Bronchial epithelial cell (primary cell): ENCODE results near the gene ZNRF4. TPM values are rescaled to one million over a fixed set of nuclear protein-coding genes. Genes with fewer than 3 reads are reported as not detected.

ENCODE experiments used
- DNase-seq: peaks from one replicate; pipeline ENCODE4 v3.0.0-alpha.2; 2010; ENCODE audit warnings: low read depth
- FAIRE-seq: peaks from 2 replicates; lab custom pipeline; 2011; peaks lifted over from hg19 to GRCh38; lab: Jason Lieb, UNC
- H3K27me3 ChIP-seq: 2 replicates; pipeline ENCODE4 v1.5.1; 2011; ENCODE audit warnings: low read length; ENCODE audit not compliant: control insufficient read depth, insufficient read depth
- H3K36me3 ChIP-seq: 2 replicates; pipeline ENCODE4 v1.5.1; 2011; ENCODE audit warnings: low read length; ENCODE audit not compliant: control insufficient read depth, insufficient read depth
- H3K4me3 ChIP-seq: 2 replicates; pipeline ENCODE4 v1.5.1; 2011; ENCODE audit warnings: mild to moderate bottlenecking, low read depth, low read length, control low read depth
- total RNA-seq: library from RNA; depleted of rRNA; stranded (reverse); fragments of >200 nt; gene quantifications from 2 replicates; pipeline ENCODE4 v1.2.1, GENCODE V29; 2014
- TF ChIP-seq, protein P1 (sequence below): IDR thresholded peaks from 2 replicates; pipeline ENCODE4 v1.5.1; 2011; ENCODE audit warnings: mild to moderate bottlenecking, moderate library complexity, low read length, control low read depth, inconsistent platforms; ENCODE audit not compliant: insufficient read depth, severe bottlenecking

Gene ZNRF4
- total RNA-seq, 1 donor from 2014 or later = not detected

DNA sequence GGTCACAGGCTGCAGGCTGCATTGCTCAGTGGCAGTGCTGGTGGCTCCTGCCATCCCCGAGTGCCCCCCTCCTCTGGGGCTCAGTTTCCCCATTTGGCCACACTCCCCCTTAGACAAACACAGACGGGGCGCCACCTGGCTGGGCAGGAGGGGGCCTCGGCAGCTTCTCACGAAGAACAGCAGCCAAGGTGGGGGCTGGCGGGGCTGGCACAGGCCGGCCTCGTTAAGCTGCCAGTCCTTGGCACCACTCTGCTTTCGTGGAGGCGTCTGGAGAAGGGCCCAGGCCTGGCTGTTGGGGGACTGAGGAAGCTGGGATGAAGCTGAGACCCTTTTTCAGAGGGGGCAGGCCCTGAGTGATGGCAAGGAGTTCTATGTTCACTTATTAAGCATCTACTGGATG lies 3.7 kb upstream of the ZNRF4 start:
- FAIRE-seq = no peak
- Histone ChIP-seq H3K4me3 (no peak overlapping the region), H3K27me3 (no peaks in the 10 kb centered on the region), H3K36me3 (no peaks in the 10 kb centered on the region)
- TF ChIP-seq, protein P1, sequence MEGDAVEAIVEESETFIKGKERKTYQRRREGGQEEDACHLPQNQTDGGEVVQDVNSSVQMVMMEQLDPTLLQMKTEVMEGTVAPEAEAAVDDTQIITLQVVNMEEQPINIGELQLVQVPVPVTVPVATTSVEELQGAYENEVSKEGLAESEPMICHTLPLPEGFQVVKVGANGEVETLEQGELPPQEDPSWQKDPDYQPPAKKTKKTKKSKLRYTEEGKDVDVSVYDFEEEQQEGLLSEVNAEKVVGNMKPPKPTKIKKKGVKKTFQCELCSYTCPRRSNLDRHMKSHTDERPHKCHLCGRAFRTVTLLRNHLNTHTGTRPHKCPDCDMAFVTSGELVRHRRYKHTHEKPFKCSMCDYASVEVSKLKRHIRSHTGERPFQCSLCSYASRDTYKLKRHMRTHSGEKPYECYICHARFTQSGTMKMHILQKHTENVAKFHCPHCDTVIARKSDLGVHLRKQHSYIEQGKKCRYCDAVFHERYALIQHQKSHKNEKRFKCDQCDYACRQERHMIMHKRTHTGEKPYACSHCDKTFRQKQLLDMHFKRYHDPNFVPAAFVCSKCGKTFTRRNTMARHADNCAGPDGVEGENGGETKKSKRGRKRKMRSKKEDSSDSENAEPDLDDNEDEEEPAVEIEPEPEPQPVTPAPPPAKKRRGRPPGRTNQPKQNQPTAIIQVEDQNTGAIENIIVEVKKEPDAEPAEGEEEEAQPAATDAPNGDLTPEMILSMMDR = no peak
- no peak for DNase-seq

DNA sequence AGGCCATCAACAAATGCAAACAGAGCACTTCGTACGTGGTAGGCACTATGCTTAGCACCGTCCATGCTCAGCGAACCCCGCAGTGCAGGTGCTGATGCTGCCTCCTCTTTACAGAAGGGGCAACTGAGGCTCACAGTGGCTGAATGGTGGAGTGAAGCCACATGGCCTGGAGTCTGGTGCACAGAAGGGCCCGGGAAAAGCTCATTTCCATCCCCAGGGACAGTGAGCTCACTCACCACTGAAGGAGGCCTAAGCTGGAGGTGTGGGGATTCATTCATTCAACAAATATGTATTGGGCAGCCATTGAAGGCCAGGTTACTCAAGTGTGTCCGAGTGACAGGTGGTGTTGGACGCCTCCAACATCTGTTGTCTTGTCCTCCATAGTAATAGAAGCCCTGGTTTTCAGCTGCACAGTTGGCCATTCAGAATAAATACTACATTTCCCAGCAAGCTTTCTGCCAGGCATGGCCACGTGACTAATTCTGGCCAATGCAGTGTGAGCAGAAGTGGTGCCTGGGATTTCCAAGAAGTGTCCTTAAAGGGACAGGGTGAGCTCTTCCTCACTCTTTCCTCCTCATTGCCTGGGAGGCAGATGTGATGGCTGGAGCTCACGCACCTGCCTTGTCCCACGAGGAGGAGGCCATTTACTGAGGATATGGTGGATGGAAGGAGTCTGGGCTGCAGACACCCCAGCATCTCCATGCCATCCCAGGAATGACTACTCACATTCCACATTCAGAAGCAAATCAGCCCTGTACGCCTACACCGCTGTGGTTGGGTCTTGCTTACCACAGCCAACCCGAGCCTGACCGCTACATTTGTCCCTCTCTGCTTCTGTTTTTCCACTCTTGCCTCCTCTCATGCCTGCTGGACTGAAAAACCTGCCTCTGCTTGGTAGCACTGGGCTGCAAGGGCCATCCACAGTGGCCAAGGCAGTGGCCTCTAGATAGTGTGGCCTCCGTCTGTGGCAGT lies 2.3 kb upstream of the ZNRF4 start:
- TF ChIP-seq, protein P1 = no peak
- H3K27me3 ChIP-seq = no peaks in the 10 kb centered on the region
- H3K36me3 ChIP-seq = no peaks in the 10 kb centered on the region
- FAIRE-seq = no peak
- H3K4me3 ChIP-seq = no peak overlapping the region
- peak; percentile 14 for DNase-seq

GRCh38 chr19:5454743-5455142 lies 474 bp upstream of the ZNRF4 start:
- TF ChIP-seq, protein P1 = no peak
- no peak for FAIRE-seq
- Histone ChIP-seq H3K27me3 (no peaks in the 10 kb centered on the region), H3K36me3 (no peaks in the 10 kb centered on the region), H3K4me3 (no peak overlapping the region)
- no peak for DNase-seq

DNA sequence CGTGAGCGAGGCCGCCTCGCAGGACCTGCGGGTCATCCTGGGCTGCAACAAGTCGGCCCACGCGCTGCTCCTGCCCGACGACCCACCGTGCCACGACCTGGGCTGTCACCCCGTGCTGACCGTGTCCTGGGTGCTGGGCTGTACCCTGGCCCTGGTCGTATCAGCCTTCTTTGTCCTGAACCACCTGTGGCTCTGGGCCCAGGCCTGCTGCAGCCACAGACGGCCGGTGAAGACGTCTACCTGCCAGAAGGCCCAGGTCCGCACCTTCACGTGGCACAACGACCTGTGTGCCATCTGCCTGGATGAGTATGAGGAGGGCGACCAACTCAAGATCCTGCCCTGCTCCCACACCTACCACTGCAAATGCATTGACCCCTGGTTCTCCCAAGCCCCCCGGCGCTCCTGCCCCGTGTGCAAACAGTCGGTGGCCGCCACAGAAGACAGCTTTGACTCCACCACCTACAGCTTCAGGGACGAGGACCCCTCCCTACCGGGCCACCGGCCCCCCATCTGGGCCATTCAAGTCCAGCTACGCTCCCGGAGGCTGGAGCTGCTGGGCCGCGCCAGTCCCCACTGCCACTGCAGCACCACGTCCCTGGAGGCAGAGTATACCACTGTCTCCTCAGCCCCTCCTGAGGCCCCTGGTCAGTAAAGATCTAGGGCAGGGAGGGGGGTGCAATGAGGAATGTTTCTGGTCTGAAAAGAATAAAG lies 1.1 kb downstream of the ZNRF4 start:
- Histone ChIP-seq H3K4me3 (no peak overlapping the region), H3K36me3 (no peaks in the 10 kb centered on the region), H3K27me3 (no peaks in the 10 kb centered on the region)
- TF ChIP-seq, protein P1 = no peak
- DNase-seq (no peak), FAIRE-seq (no peak)

- TF ChIP-seq, protein P1 = no peak
- DNase-seq = no peak
- no peaks in the 10 kb centered on the region for H3K36me3 ChIP-seq
- no peak overlapping the region for H3K4me3 ChIP-seq
- FAIRE-seq = no peak
- no peaks in the 10 kb centered on the region for H3K27me3 ChIP-seq
Measured at GRCh38 chr19:5456841-5457200, 1.6 kb downstream of the ZNRF4 start.
